Tibial nerve (tissue), 3 donors: ENCODE results near the gene EDEM3.

Experiments used
- CTCF ChIP-seq, 5 experiments: fragments of 200-600 bp in 3 of 5; fragments of 450-650 bp in 2 of 5; sonication (generic) in 3 of 5; IDR thresholded peaks; one replicate each; pipeline ENCODE4 v1.5.1; 2016 to 2019; ENCODE audit warnings: antibody characterized with exemption in 5 of 5, mild to moderate bottlenecking in 3 of 5, moderate library complexity in 2 of 5
- POLR2A ChIP-seq, 2 donors: fragments of 450-650 bp; IDR thresholded peaks; one replicate each; pipeline ENCODE4 v1.6.1; 2017; ENCODE audit warnings: antibody characterized with exemption in 2 of 2, mild to moderate bottlenecking in 2 of 2, moderate library complexity in 2 of 2

GRCh38 chr1:184791550-184791900, 36.9 kb upstream of the EDEM3 start:
- TF ChIP-seq CTCF (IDR thresholded peaks at IDR 0.05) (no peak), POLR2A (IDR thresholded peaks at IDR 0.05) (no peak)
